HG02973 (cell line): ENCODE measurements around the gene ITGB1BP1.

Source experiments
- ATAC-seq: cut with Tn5 transposase; IDR thresholded peaks from one replicate; pipeline ENCODE4 v1.9.1; 2021; ENCODE audit warnings: moderate library complexity; ENCODE audit not compliant: unreplicated experiment

The ITGB1BP1 gene

GRCh38 chr2:9428965-9429577 is 5.7 kb upstream of the ITGB1BP1 start:
- no peak for ATAC-seq

- ATAC-seq: no peak
Measured at GRCh38 chr2:9424447-9425164, 1.3 kb upstream of the ITGB1BP1 start.

- ATAC-seq: peak; percentile 19
Measured at GRCh38 chr2:9423922-9424272, 569 bp upstream of the ITGB1BP1 start.

GRCh38 chr2:9422321-9423099 is 818 bp downstream of the ITGB1BP1 start:
- peak; percentile 4 for ATAC-seq

GRCh38 chr2:9420495-9420894 is 2.8 kb downstream of the ITGB1BP1 start:
- ATAC-seq: no peak

- no peak for ATAC-seq
Measured at GRCh38 chr2:9419541-9419940, 3.8 kb downstream of the ITGB1BP1 start.

GRCh38 chr2:9418746-9419145 is 4.6 kb downstream of the ITGB1BP1 start:
- ATAC-seq: no peak

- no peak for ATAC-seq
Measured at GRCh38 chr2:9417725-9418124, 5.6 kb downstream of the ITGB1BP1 start.

GRCh38 chr2:9416962-9417316 is 6.4 kb downstream of the ITGB1BP1 start:
- no peak for ATAC-seq

GRCh38 chr2:9416267-9416961 is 6.9 kb downstream of the ITGB1BP1 start:
- ATAC-seq: no peak

GRCh38 chr2:9415516-9416169 is 7.7 kb downstream of the ITGB1BP1 start:
- ATAC-seq: no peak

GRCh38 chr2:9412781-9413180 is 10.5 kb downstream of the ITGB1BP1 start:
- ATAC-seq: no peak

- no peak for ATAC-seq
Measured at GRCh38 chr2:9410108-9410507, 13.2 kb downstream of the ITGB1BP1 start.

GRCh38 chr2:9408641-9409151 is 14.6 kb downstream of the ITGB1BP1 start:
- no peak for ATAC-seq

- no peak for ATAC-seq
Measured at GRCh38 chr2:9407363-9407811, 15.9 kb downstream of the ITGB1BP1 start.

GRCh38 chr2:9406529-9407362 is 16.6 kb downstream of the ITGB1BP1 start:
- no peak for ATAC-seq

GRCh38 chr2:9405636-9406035 is 17.7 kb downstream of the ITGB1BP1 start:
- no peak for ATAC-seq

GRCh38 chr2:9404451-9404850 is 18.9 kb downstream of the ITGB1BP1 start:
- ATAC-seq: no peak

- ATAC-seq: no peak
Measured at GRCh38 chr2:9403924-9404323, 19.4 kb downstream of the ITGB1BP1 start.
